GM08714 (cell line): Measurements from ENCODE around the gene CCDC102B.

Source experiments
- H3K4me3 ChIP-seq: fragments of 200-500 bp; sonication (Bioruptor generic); 2 replicates; pipeline ENCODE4 v1.5.1; 2014; ENCODE audit warnings: mild to moderate bottlenecking, low read length, inconsistent platforms
- ZNF274 ChIP-seq: IDR thresholded peaks from 2 replicates; pipeline ENCODE4 v1.6.1; 2012; ENCODE audit warnings: mild to moderate bottlenecking, low read depth, low read length

The CCDC102B gene

DNA sequence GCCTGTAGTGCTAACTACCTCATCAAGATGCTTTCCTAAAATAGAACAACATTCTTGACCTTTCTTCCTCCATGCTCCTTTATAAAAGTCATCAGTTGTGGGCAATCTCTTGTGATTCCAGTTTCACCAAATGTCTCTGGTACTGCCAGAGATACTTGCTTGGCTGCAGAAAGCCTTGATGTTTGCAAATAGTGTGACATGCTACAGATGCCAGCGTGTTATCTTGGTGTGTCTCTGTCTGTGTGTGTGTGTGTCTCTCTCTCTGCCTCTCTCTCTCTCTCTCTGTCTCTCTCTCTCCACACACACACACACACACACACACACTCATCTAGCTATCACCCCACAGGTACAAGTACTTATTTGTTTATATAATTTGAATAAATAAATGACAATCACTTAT, 146.9 kb downstream of the CCDC102B start:
- H3K4me3 ChIP-seq, result no peak overlapping the region
- TF ChIP-seq ZNF274, result no peak

- no peak overlapping the region for H3K4me3 ChIP-seq
- no peak for TF ChIP-seq ZNF274
Measured at GRCh38 chr18:68948622-68949021, 150.7 kb downstream of the CCDC102B start.

- no peak for TF ChIP-seq ZNF274
Measured at GRCh38 chr18:68954738-68955137, 156.9 kb downstream of the CCDC102B start.

GRCh38 chr18:68956650-68957049, 158.8 kb downstream of the CCDC102B start:
- no peak for TF ChIP-seq ZNF274
- H3K4me3 ChIP-seq, result no peak overlapping the region

More at GRCh38 chr18:68954738-68955137, 156.9 kb downstream of the CCDC102B start:
- H3K4me3 ChIP-seq, result no peak overlapping the region

DNA sequence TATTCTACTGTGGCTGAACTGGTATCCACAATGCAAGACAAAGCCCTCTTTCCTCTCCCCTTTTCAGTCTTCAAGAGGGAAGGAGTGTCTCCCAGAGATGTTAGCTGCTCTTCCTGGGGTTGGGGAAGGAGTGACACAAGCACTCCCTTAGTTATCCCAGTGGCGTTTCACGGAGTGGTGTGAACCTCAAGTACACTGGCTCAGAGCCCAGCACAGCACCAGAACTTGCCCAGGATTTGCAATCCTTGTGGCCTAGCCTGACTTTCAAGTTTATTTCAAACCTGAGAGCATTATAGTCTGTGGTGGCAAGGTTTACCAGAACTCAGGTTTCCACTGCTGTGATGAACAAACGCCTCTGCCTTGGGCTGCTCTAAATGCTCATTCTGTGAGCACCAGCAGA, 162.5 kb downstream of the CCDC102B start:
- TF ChIP-seq ZNF274, result no peak
- no peak overlapping the region for H3K4me3 ChIP-seq

- H3K4me3 ChIP-seq, result no peak overlapping the region
- no peak for TF ChIP-seq ZNF274
Measured at GRCh38 chr18:68962623-68963022, 164.7 kb downstream of the CCDC102B start.

GRCh38 chr18:68965817-68966216, 167.9 kb downstream of the CCDC102B start:
- no peak overlapping the region for H3K4me3 ChIP-seq
- no peak for TF ChIP-seq ZNF274

DNA sequence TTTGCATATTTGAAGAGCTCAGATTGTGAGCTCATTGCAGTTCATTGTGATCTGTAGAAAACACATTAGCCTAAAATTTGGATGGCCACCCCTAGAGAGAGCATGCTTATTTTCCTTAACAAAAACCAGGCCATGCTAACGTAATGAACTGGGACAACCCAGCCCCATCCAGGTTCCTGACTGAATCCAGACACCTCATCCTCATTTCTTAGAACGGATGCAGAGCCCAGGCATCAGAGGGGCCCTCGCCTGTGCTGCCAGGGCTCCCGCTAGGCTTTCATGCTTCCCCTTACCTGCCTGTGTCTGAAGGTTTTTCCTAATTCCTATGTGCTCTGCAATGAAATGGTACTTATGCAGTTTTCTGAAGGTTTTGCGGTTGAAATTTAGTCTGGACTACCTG, 171.1 kb downstream of the CCDC102B start:
- H3K4me3 ChIP-seq, result no peak overlapping the region
- TF ChIP-seq ZNF274, result no peak

- no peak for TF ChIP-seq ZNF274
- H3K4me3 ChIP-seq, result no peak overlapping the region
Measured at GRCh38 chr18:68972176-68972575, 174.3 kb downstream of the CCDC102B start.

DNA sequence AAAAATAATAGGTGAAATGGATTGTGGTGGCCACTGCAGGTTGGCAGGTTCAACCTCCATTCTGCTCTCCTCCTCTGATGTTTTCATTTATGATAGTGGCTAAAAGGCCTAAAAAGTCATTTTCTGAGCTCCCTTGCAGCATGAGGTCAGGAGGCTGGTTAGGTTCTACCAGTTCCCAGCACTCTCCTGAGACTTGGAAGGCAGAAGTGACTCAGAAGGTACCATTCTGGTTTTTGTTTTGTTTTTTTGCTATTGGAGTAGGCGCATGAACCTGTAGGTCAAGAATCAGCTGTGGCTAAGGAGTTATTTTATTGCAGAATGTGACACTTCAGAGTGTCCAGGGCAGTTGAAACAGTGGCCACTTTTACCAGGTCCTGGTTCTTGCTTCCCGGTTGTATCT, 181.9 kb downstream of the CCDC102B start:
- TF ChIP-seq ZNF274, result no peak

DNA sequence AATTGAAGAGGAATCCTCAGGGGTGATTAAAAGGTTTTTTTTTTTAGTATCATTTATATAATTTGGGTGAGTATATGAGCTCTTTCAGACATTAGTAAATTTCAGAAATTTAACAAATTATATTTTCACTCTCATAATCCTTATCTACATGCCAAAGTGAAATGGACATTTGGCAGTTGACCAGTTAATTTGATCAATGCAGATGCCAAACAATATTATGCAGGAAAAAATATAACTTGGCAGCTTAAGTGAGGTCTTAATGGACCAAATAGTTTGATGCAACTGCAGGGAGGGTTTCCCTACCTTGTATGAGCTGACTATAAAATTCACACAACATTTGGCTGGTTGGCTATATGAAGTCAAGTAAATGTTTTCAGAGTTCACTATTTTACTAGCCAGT, 185.2 kb downstream of the CCDC102B start:
- H3K4me3 ChIP-seq, result no peak overlapping the region
- no peak for TF ChIP-seq ZNF274

More for the DNA sequence above, 181.9 kb downstream of the CCDC102B start:
- H3K4me3 ChIP-seq, result no peak overlapping the region

- TF ChIP-seq ZNF274, result no peak
- H3K4me3 ChIP-seq, result no peak overlapping the region
Measured at GRCh38 chr18:68984342-68984741, 186.5 kb downstream of the CCDC102B start.

GRCh38 chr18:68985172-68985820, 187.4 kb downstream of the CCDC102B start:
- no peak for TF ChIP-seq ZNF274
- H3K4me3 ChIP-seq, result no peak overlapping the region

GRCh38 chr18:68991286-68991685, 193.4 kb downstream of the CCDC102B start:
- no peak overlapping the region for H3K4me3 ChIP-seq
- no peak for TF ChIP-seq ZNF274

DNA sequence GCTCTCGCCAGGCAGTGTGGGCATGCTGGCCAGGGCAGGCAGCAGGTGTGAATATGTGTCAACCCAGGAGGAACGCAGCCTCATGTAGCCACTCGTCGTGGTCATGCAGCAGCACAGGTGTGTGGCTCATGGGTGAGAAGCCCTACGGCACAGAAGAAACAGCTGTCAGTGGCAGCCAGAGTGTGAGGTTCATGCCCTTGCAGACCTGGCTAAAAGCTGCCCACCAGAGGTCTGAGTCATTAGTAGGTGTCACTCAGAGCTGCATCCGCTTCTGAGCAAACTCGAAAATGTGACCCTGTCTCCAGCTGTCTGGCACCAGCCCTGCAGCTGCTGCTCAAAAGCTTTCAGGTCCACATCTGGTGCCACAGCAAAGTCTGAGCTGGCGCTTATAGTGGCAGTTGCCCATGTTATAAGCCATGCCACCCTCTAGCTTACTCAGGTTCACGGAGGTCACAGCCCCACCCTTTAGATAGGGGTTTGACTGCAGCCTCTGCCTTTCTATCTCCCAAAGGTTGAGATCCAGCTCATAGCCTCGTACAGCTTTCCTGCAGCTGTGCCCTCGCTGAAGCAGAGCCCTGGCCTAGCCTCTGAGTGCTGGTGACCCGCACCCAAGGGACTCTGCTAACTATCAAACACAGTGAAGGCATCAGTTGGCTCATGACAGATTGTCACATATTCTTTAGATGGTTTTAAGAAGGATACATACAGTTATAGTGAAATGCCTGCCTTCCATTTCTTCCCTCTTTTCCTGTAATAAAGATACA, 195.0 kb downstream of the CCDC102B start:
- H3K4me3 ChIP-seq, result no peak overlapping the region
- no peak for TF ChIP-seq ZNF274
